HG03520 (cell line): ENCODE data around the gene DES.

Experiments
- ATAC-seq: cut with Tn5 transposase; IDR thresholded peaks from one replicate; pipeline ENCODE4 v1.9.1; 2021; ENCODE audit warnings: mild to moderate bottlenecking, moderate library complexity; ENCODE audit not compliant: unreplicated experiment

DES gene

GRCh38 chr2:219437690-219438206, 19.6 kb downstream of the DES start:
- no peak for ATAC-seq

- no peak for ATAC-seq
Measured at GRCh38 chr2:219438453-219438852, 20.3 kb downstream of the DES start.

- ATAC-seq = no peak
Measured at GRCh38 chr2:219439506-219439905, 21.3 kb downstream of the DES start.

- ATAC-seq = no peak
Measured at GRCh38 chr2:219440388-219441256, 22.4 kb downstream of the DES start.

DNA sequence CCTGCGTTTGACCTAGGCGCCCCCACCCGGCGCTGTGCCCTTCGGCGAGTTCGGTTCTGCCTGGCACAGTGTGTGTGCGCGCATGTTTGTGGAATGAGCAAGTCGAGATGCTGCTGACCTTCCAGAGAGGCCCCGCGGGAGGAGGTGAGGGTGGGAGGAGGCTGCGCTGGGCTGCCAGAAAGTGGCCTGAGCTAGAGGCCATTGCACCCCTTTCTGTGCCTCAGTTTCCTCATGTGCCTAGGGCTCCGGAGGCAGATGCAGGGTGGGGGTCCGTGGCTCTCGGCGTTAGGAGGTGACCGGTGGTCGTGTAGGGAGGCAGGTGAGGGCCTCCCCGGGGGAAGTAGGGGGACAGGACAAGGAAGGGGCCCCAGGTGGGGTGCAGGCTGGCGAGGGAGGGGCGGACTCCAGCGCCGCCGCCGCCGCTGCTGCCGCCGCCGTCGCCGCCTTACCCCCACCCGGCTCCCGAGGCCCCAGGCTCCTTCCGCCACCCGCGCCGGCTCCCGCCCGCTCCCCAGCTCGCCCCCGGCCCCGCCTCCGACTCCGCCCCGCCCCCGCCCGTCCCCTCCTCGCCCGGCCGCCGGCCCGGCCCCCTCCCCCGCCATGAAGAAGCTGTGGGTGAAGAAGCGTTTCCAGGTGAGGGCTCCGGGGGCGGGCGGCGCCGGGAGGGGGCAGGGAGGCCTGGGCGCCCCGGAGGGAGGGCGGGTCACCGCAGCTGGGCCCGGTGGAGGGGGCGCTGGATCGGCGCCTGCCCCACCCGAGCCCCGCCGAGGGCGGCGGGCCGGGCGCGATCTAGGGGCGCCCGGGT, 23.5 kb downstream of the DES start:
- ATAC-seq = no peak

DNA sequence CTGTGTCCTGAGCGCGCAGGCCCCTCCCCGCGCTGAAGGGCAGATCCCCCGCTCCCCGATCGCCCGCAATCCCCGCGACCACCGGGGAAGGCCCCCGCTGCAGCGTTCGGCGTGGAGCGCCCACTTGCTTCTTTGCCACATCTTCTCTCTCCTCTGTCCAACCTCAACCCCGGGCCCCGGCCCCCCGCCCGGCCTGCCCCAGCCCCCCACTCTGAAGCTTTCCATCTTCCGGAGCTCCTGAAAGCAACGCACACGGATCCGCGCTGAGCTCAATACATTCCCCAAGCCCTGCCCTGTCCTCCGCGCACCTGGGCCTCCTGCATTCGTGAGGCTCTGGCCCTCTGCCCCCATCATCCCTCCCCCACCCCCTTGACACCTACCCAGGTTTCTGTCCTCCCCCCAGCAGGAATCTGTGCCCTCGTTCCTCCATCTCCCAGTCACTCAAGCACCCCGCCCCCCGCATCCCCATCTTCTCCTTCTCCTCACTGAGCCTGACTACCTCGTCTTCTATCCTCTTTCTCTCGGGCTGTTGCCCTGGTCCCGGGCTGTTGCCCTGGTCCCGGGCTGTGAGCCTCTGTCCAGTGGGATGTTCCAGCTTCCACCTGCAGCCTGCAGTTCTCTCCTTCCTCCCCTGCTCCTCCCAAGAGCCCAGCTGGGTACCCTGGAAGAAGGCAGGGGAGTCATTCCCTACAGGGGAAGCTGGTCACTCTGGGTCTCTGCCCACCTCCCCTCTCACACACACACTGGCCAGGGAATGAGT, 24.3 kb downstream of the DES start:
- ATAC-seq = no peak

DNA sequence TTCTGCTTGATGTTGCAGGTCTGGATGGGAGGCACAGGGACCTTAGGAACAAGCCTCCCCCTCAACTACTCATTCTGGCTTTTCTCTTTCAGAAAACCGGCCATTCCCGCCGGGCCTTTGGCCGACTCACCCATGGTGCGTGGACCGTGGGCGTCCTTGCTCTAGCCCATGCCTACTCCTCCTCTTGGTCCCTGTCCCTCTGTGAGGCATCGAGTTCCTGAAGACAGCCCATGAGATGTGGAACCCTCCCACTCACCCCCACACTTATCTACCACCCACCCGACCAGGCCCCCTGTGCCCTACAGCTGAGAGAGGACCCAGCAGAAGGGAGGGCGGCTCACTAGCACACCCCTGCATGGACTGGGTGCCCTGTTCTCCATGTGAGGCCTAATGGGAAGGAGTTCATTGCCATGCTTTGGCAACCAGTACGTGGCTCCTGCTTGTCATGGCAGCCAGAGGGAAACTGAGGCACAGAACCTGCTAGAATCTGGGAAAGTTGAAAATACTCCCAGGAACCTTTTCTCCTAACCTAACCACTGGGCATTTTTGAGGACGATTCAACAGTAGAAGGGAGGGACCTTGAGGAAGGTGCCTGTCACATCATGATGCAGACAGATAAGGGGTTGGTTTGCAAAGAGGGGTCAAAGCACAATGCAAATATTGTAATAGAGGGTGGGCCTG, 25.0 kb downstream of the DES start:
- no peak for ATAC-seq

DNA sequence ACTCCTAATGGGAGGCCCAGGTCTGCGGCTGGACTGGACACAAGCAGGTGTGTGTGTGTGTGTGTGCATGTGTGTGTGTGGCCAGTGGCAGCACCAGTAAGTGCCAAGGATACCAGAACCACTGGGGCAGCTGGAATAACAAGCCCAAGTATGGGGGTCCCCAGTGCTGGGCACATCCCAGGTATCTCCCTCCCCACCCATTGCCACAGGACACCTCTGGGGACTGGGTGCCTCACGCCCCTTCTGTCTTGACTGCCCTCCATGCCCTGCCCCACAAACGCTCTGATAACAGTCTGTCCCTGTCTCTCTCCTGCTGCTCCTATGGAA, 25.5 kb downstream of the DES start:
- ATAC-seq = no peak

- no peak for ATAC-seq
Measured at GRCh38 chr2:219444566-219445091, 26.5 kb downstream of the DES start.

DNA sequence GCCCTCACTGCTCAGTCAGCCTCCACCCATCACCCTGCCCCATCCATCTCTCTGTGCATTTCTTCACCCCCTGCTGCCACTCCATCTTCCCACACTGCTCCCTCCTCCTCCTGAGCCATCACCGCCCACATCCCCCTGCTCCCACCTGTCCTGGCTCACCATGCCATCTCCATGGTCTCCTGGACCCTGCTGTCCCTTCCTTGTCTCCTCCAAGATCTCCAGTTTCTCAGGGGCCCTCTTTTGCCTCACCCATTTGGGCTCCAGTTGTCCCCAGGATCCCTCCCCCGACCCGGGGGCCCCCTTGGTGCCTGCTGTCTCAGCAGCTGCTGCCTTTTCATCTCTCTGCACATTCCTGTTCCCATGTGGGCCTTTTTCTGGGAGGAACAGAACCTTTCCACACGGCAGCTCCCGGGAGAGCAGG, 27.1 kb downstream of the DES start:
- ATAC-seq = no peak

DNA sequence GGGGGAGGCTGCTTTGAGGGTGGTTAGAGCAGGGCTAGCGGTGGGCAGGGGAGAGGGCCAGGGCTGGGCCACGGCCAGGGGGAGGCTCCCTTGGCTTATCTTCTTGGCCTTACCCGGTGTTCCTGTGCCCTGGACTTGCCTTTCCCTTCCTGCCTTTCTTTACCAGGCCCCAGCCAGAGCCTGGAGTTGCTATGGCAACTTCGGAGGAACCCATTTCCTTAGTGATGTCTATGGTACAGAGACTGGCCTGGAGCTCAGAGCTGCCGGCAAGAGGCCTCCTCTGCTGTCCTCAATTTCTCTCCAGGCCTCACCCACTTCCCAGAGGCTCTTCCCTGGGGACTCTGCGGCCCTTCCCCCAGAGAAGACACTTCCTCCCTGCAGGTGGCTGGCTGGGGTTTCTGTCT, 27.9 kb downstream of the DES start:
- no peak for ATAC-seq

GRCh38 chr2:219446689-219447088, 28.5 kb downstream of the DES start:
- no peak for ATAC-seq

- ATAC-seq = no peak
Measured at GRCh38 chr2:219447242-219448098, 29.3 kb downstream of the DES start.

DNA sequence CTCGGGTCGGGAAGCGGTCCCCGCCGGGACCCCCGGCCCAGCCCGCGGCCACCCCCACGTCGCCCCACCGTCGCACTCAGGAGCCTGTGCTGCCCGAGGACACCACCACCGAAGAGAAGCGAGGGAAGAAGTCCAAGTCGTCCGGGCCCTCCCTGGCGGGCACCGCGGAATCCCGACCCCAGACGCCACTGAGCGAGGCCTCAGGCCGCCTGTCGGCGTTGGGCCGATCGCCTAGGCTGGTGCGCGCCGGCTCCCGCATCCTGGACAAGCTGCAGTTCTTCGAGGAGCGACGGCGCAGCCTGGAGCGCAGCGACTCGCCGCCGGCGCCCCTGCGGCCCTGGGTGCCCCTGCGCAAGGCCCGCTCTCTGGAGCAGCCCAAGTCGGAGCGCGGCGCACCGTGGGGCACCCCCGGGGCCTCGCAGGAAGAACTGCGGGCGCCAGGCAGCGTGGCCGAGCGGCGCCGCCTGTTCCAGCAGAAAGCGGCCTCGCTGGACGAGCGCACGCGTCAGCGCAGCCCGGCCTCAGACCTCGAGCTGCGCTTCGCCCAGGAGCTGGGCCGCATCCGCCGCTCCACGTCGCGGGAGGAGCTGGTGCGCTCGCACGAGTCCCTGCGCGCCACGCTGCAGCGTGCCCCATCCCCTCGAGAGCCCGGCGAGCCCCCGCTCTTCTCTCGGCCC, 30.1 kb downstream of the DES start:
- no peak for ATAC-seq

DNA sequence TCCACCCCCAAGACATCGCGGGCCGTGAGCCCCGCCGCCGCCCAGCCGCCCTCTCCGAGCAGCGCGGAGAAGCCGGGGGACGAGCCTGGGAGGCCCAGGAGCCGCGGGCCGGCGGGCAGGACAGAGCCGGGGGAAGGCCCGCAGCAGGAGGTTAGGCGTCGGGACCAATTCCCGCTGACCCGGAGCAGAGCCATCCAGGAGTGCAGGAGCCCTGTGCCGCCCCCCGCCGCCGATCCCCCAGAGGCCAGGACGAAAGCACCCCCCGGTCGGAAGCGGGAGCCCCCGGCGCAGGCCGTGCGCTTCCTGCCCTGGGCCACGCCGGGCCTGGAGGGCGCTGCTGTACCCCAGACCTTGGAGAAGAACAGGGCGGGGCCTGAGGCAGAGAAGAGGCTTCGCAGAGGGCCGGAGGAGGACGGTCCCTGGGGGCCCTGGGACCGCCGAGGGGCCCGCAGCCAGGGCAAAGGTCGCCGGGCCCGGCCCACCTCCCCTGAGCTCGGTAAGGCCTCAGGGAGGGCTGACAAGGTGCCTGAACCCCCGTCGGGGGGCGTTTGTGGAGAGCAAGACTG, 30.7 kb downstream of the DES start:
- no peak for ATAC-seq

DNA sequence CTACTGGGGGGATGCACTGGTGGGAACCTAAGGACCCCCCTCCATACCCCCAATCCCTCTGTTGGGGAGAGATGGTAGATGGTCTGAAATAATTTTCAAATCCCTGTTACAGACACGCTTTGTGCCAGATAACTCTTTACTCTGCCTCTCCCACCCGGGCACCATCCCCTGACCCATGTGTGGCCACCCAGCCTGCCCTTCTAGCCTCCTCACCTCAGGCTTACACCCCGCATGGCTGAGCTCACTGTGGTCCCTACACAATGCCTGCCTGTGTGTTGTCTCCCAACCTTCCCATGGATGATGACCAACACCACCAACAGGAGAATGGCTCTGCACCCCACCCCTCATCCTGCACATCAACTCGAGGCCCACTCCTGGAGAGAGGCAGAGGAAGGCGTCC, 31.4 kb downstream of the DES start:
- ATAC-seq = no peak

- ATAC-seq = no peak
Measured at GRCh38 chr2:219451661-219452360, 33.6 kb downstream of the DES start.
